Right lobe of liver (tissue), 4 donors: ENCODE data around the gene SYNGR1.

Experiments used
- CTCF ChIP-seq, 4 donors: fragments of 200-600 bp in 3 of 4; fragments of 450-650 bp in 1 of 4; IDR thresholded peaks; one replicate each; pipeline versions ENCODE4 v1.5.1 to v1.8.0; 2016 to 2022; ENCODE audit warnings: antibody characterized with exemption in 4 of 4, mild to moderate bottlenecking in 2 of 4
- POLR2A ChIP-seq: fragments of 450-650 bp; IDR thresholded peaks from one replicate; pipeline ENCODE4 v1.6.1; 2017; ENCODE audit warnings: antibody characterized with exemption, mild to moderate bottlenecking
- donor health status: DM: no; HTN: no; CAD: no.
- donor health status: DM: no; HTN: no; CAD: no.
- donor health status: DM: no; HTN: yes; CAD: no.

- TF ChIP-seq CTCF (IDR thresholded peaks at IDR 0.05) (no peak), POLR2A (no peak)
These were observed 71.9 kb downstream of the SYNGR1 start for GRCh38 chr22:39421691-39422090.
